Measurements from ENCODE around the gene MINPP1.
"Not testable (repeated sequence)": the region's sequence is repeated elsewhere in the genome, so short reads cannot be mapped to it uniquely, and the experiment has no call there.

GRCh38 chr10:87488733-87489132, 16.0 kb upstream of the MINPP1 start:
- TF ChIP-seq E2F4 (CRISPR knock-in tag; IDR thresholded peaks at IDR 0.05; ENCODE audit: borderline replicate concordance, low read depth); ZNF425 (CRISPR knock-in tag; conservative IDR thresholded peaks at IDR 0.05); ZNF263 (CRISPR knock-in tag; IDR thresholded peaks at IDR 0.05; ENCODE audit: low read depth); ATF1 (CRISPR knock-in tag; IDR thresholded peaks at IDR 0.05); CTCF (IDR thresholded peaks at IDR 0.05); FOXK1 (CRISPR knock-in tag; IDR thresholded peaks at IDR 0.05); SMAD3 (CRISPR knock-in tag; IDR thresholded peaks at IDR 0.05; ENCODE audit: borderline replicate concordance); ZNF512 (CRISPR knock-in tag; IDR thresholded peaks at IDR 0.05; ENCODE audit: borderline replicate concordance); KAT7 (CRISPR knock-in tag; IDR thresholded peaks at IDR 0.05; ENCODE audit: borderline replicate concordance); FOXJ3 (CRISPR knock-in tag; IDR thresholded peaks at IDR 0.05; ENCODE audit: borderline replicate concordance); ZNF138 (CRISPR knock-in tag; conservative IDR thresholded peaks at IDR 0.05); MAX (CRISPR knock-in tag; IDR thresholded peaks at IDR 0.05); USF1 (CRISPR knock-in tag; IDR thresholded peaks at IDR 0.05); RORB (CRISPR knock-in tag; IDR thresholded peaks at IDR 0.05): not testable (repeated sequence)

All from WTC11 (cell line).